Subcutaneous abdominal adipose tissue (tissue), 5 donors: ENCODE results near the gene KRT35.

ENCODE experiments used
- H3K27ac ChIP-seq: one replicate; pipeline ENCODE4 v1.7.0; 2013; ENCODE audit warnings: low read depth, mild to moderate bottlenecking, inconsistent platforms, low read length, moderate library complexity
- H3K27me3 ChIP-seq, 5 donors: one replicate each; pipeline ENCODE4 v1.7.0; 2013; ENCODE audit warnings: low read length in 5 of 5, inconsistent platforms in 1 of 5; ENCODE audit not compliant: control insufficient read depth in 5 of 5, insufficient read depth in 4 of 5
- H3K36me3 ChIP-seq, 5 donors: one replicate each; pipeline ENCODE4 v1.7.0; 2013; ENCODE audit warnings: low read length in 5 of 5; ENCODE audit not compliant: control insufficient read depth in 5 of 5, insufficient read depth in 5 of 5
- H3K4me1 ChIP-seq, 5 donors: one replicate each; pipeline ENCODE4 v1.7.0; 2013; ENCODE audit warnings: low read length in 5 of 5, mild to moderate bottlenecking in 3 of 5, moderate library complexity in 1 of 5; ENCODE audit not compliant: control insufficient read depth in 5 of 5, insufficient read depth in 5 of 5
- H3K4me3 ChIP-seq, 5 donors: one replicate each; pipeline ENCODE4 v1.7.0; 2013; ENCODE audit warnings: low read length in 5 of 5, low read depth in 1 of 5
- H3K9ac ChIP-seq, 5 donors: one replicate each; pipeline ENCODE4 v1.7.0; 2013; ENCODE audit warnings: low read length in 5 of 5, mild to moderate bottlenecking in 4 of 5, moderate library complexity in 3 of 5
- H3K9me3 ChIP-seq, 5 donors: one replicate each; pipeline ENCODE4 v1.7.0; 2013; ENCODE audit warnings: low read length in 5 of 5; ENCODE audit not compliant: control insufficient read depth in 5 of 5
- donor health status: healthy.
- donor health status: healthy.
- donor health status: healthy.
- donor health status: healthy.
- donor health status: healthy.

KRT35 gene

DNA sequence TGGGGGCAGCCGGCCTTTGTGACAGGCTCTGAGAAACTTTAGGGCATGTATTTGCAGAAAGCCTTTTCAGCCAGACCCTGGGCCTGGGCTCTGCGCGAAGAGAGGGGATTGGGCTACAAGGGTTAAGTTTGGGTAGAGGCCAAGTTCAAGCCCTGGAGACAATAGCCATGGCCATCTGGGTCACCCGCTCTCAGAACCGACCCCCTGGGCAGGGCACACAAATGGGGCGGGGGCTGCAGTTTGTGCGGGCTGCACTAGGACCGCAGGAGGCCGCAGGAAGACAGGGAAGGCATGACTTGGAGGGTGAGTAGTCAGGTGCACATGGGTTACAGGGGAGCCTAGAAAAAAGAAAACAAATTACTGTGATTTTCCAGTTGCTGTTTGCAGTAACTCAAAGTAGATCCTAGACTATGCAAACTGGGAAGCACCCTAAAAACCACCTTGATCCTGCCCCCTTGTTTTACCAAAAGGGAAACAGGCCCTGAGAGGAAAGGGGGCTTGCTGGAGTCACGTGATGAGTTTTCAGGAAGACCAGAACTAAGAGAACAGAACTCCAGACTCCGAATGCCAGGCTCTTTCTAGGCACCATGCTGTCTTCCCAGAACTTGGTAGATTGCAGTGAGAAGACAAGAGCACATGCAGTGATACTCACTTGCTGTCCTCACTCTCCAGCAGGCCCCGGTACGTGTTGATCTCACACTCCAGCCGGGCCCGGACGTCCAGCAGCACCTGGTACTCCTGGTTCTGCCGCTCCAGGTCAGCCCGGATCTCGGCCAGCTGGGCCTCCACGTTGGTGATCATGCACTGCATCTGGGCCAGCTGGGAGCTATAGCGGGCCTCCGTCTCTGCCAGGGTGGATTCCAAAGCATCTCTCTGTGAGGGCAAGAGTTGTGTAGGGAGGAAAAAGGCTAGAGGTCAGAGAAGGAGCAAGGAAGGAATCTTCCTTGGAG is 3.8 kb downstream of the KRT35 start:
- Histone ChIP-seq H3K27ac (no peak overlapping the region), H3K9ac (no peak overlapping the region), H3K27me3 (no peaks in the 10 kb centered on the region), H3K4me3 (no peak overlapping the region), H3K9me3 (no peaks in the 10 kb centered on the region), H3K36me3 (no peaks in the 10 kb centered on the region), H3K4me1 (no peaks in the 10 kb centered on the region)

DNA sequence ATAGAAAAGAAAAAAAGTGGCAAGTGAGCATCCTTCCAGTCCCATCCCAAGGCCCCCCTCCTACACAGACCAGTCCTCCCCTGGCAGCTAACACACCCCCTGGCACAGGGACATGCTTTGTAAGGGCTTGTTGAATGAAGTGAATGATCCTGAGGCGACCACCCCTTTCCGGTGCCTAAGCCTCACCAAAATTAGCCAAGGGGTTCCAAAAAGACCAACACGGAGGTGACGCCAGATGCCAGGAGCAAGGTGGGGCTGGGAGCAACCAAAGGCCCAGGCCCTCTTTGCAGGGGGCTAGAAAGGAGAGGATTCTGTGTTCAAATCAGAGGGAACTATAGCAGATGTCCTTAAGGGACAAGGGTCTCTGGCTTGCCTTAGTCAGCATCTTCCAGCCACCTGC is 5.5 kb downstream of the KRT35 start:
- H3K36me3 ChIP-seq: no peaks in the 10 kb centered on the region
- H3K4me3 ChIP-seq: no peak overlapping the region
- H3K4me1 ChIP-seq: no peaks in the 10 kb centered on the region
- no peak overlapping the region for H3K9ac ChIP-seq
- H3K27ac ChIP-seq: no peak overlapping the region
- H3K27me3 ChIP-seq: no peaks in the 10 kb centered on the region
- H3K9me3 ChIP-seq: peaks cover 0 to 3% (median 0%) of the 10 kb centered on the region in 5 donors

DNA sequence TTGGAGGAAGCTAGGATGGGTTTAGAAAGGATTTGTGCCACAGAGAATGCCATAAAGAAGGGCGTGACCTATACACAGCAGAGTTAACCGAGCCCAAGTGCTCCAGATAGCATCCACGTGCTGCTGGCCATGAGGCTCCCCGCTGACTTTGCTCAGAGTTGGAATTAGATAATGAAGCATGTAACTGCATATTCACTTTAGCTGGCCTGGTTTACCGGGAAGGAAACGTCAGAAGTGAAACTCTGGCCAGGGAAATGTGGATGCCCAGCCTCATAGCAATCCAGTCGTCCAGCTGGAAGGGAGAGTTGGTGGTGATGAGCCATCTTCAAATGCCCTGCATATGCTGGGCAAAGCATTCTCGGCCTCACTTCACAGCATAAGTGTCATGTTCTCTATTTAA is 6.1 kb downstream of the KRT35 start:
- H3K4me1 ChIP-seq: no peaks in the 10 kb centered on the region
- peaks cover 0 to 3% (median 0%) of the 10 kb centered on the region in 5 donors for H3K9me3 ChIP-seq
- no peaks in the 10 kb centered on the region for H3K27me3 ChIP-seq
- H3K27ac ChIP-seq: no peak overlapping the region
- no peak overlapping the region for H3K9ac ChIP-seq
- no peak overlapping the region for H3K4me3 ChIP-seq
- H3K36me3 ChIP-seq: no peaks in the 10 kb centered on the region

DNA sequence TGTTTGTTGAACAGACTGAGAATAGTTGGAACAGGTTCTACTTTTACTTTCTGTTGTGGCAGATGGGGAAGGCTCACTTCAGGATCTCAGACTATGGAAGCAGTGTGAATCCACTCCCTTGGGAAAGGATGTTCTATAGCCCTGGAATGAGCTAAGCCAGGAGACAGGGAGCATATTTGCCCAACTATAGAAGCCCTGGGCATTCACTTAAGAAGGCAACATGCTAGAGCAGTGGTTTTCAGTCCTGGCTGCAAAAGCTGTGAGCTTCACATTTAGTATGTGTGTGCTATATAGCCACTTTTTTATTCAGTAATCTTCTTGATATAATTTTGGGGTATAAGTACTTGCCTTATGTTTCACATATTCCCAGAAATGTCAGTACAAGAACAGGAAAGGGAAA is 12.6 kb downstream of the KRT35 start:
- Histone ChIP-seq H3K9me3 (peaks cover 0 to 11% (median 7%) of the 10 kb centered on the region in 5 donors), H3K4me1 (no peaks in the 10 kb centered on the region), H3K27ac (no peak overlapping the region), H3K27me3 (peaks cover 4 to 10% (median 6%) of the 10 kb centered on the region in 5 donors), H3K4me3 (no peak overlapping the region), H3K36me3 (no peaks in the 10 kb centered on the region), H3K9ac (no peak overlapping the region)

DNA sequence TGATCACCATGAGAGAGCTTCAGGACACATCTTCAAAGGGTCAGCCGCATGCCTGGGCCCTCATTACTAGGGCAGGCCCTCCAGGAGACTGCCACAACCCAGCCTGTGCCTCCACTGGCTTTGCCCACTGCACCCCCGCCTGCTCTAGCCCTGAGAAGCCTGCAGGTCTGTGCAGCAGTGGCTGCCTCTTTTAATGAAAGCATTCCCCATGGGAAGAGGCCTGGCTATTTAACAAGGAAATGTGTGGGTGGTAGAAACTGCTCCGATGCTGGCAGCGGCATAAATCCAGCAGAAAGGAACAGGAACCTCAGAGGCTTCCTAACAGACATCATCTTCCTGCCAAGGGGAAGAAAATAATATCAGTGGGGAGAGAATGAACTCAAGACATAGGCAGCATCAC is 13.4 kb downstream of the KRT35 start:
- Histone ChIP-seq H3K27me3 (peaks cover 4 to 11% (median 6%) of the 10 kb centered on the region in 5 donors), H3K27ac (no peak overlapping the region), H3K4me3 (no peak overlapping the region), H3K36me3 (no peaks in the 10 kb centered on the region), H3K9me3 (peaks cover 0 to 11% (median 7%) of the 10 kb centered on the region in 5 donors), H3K4me1 (no peaks in the 10 kb centered on the region), H3K9ac (no peak overlapping the region)

DNA sequence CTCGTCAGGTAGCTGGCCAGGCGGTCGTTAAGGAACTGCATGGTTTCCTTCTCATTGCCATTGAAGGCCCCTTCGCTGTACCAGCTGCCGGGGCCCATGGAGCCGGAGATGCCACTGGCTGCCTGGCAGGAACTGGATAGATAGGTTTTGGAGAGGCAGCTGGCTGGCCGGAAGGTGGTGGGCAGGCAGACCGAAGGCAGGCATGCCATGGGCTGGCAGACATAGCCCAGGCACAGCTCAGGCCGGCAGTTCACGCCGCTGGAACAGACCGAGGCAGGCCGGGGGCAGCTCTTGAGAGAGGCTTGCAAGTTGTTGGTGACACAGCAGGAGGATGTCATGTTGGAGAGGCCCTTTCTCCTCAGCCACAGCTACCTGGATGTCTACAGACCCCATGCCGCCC is 14.0 kb downstream of the KRT35 start, which contains the start of gene KRT32:
KRT32 (minus strand) TSS at position 399 of the 400 bp plus-strand sequence; CDS start at position 338, 61 bp downstream.
- no peak within 1 kb of the TSS for H3K9ac ChIP-seq
- peaks cover 4 to 13% (median 6%) of the 10 kb centered on the region in 5 donors for H3K27me3 ChIP-seq
- no peaks in the 10 kb centered on the region for H3K36me3 ChIP-seq
- H3K4me3 ChIP-seq: no peak within 1 kb of the TSS
- no peaks in the 10 kb centered on the region for H3K4me1 ChIP-seq
- peaks cover 0 to 11% (median 7%) of the 10 kb centered on the region in 5 donors for H3K9me3 ChIP-seq
- H3K27ac ChIP-seq: no peak within 1 kb of the TSS

DNA sequence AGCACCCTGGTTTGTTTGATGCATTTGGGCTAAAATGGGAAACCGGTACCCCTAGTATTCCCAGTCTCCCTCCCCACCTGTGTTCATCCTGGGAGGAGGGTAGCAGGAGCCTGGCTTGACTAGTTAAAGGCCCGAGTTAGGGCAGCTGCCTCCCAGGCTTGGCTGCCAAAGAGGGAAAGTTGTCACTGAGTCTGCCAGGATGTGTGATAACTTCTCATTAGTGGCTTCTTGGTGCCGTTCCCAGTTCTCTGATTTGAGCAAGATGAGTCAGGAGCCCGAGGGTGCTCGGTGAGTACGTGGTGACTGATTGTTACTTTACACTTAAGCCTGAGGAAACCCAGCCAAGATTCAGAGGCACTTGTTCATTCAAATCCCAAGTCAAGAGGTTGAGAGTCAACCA is 16.3 kb downstream of the KRT35 start:
- H3K9ac ChIP-seq: no peak overlapping the region
- H3K27ac ChIP-seq: no peak overlapping the region
- H3K36me3 ChIP-seq: no peaks in the 10 kb centered on the region
- peaks cover 4 to 13% (median 6%) of the 10 kb centered on the region in 5 donors for H3K27me3 ChIP-seq
- no peak overlapping the region for H3K4me3 ChIP-seq
- peaks cover 0 to 8% (median 7%) of the 10 kb centered on the region in 5 donors for H3K9me3 ChIP-seq
- no peaks in the 10 kb centered on the region for H3K4me1 ChIP-seq

DNA sequence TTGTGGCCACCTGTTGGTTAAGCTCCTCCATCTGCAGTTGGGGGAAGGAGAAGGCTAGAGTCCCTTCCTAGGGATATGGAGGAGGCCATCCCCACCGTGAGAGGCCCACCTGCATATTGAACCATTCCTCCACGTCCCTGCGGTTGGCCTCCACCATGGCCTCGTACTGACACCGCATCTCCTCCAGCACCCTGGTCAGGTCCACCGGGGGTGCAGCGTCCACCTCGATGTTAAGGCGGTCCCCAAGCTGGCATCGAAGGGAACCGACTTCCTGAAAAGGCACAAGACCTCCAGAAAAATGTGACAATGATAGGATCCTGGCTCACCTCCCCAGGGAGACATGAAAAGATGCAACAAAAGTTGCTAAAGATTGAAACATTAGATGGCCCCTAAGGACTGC is 16.8 kb downstream of the KRT35 start:
- Histone ChIP-seq H3K27me3 (peaks cover 4 to 13% (median 6%) of the 10 kb centered on the region in 5 donors), H3K4me3 (no peak overlapping the region), H3K9ac (no peak overlapping the region)

DNA sequence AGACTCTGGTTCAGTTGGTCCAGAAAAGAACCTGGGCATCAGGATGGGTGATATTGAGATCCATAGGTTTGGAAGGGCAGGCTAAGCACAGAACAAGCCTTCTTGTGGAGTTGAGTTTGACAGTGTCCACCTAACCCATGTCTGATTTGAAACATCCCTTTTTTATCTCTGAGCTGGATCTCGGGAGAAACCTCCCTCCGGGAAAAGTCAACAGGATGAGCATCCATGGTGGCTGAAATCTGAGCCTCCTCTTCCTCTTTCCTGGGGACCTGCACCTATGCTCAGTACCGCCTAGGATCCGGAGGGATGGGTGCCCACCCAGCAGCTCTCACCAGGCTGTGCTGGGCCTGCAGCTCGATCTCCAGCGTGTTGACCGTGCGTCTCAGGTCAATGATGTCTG is 17.2 kb downstream of the KRT35 start:
- Histone ChIP-seq H3K27ac (no peak overlapping the region), H3K27me3 (peaks cover 4 to 13% (median 5%) of the 10 kb centered on the region in 5 donors), H3K4me3 (no peak overlapping the region), H3K36me3 (no peaks in the 10 kb centered on the region), H3K9ac (no peak overlapping the region), H3K4me1 (no peaks in the 10 kb centered on the region), H3K9me3 (peaks cover 0 to 8% (median 7%) of the 10 kb centered on the region in 5 donors)

More for the DNA sequence above, 16.8 kb downstream of the KRT35 start:
- Histone ChIP-seq H3K9me3 (peaks cover 0 to 8% (median 7%) of the 10 kb centered on the region in 5 donors), H3K36me3 (no peaks in the 10 kb centered on the region), H3K27ac (no peak overlapping the region), H3K4me1 (no peaks in the 10 kb centered on the region)

DNA sequence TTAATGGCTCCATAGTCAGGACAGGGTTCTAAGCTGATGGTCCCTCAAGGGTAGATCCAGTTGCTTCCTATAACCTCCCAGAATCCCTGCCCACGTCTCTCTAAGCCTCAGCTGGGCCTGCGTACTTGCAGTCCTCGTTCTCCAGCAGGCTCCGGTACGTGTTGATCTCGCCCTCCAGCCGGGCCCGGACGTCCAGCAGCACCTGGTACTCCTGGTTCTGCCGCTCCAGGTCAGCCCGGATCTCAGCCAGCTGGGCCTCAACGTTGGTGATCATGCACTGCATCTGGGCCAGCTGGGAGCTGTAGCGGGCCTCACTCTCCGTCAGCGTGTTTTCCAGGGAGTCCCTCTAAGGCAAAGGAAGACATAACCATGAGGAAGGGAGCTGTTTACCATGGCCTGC is 18.2 kb downstream of the KRT35 start:
- no peaks in the 10 kb centered on the region for H3K4me1 ChIP-seq
- no peak overlapping the region for H3K4me3 ChIP-seq
- H3K27ac ChIP-seq: no peak overlapping the region
- H3K27me3 ChIP-seq: peaks cover 0 to 13% (median 5%) of the 10 kb centered on the region in 5 donors
- H3K9ac ChIP-seq: no peak overlapping the region
- H3K9me3 ChIP-seq: peaks cover 0 to 3% (median 0%) of the 10 kb centered on the region in 5 donors
- no peaks in the 10 kb centered on the region for H3K36me3 ChIP-seq
